A549 treated with CpdA at 1 μM for 4 hours (cell line): ENCODE results near the gene MUTYH. TPM values are rescaled to one million over a fixed set of nuclear protein-coding genes. Genes with fewer than 3 reads are reported as not detected.

ENCODE experiments used
- total RNA-seq: library from RNA; stranded (reverse); fragments of 200-300 nt; extraction: Qiagen RNA extraction; gene quantifications from 5 replicates; pipeline ENCODE4 v1.2.3, GENCODE V29; 2022; ENCODE audit warnings: low read depth

Gene MUTYH
- total RNA-seq: 7.4 to 10.8 TPM (median 10.2 TPM) in 5 replicates

GRCh38 chr1:45339789-45340558 lies at the start of gene MUTYH, which contains the start of gene TOE1:
Gene MUTYH, minus strand, starts transcription at chr1:45340440. Its CDS starts 5,935 bp downstream, at chr1:45334505.
Gene TOE1, plus strand, starts transcription at chr1:45340170. Its CDS starts 83 bp downstream, at chr1:45340253.

GRCh38 chr1:45326627-45327623 lies 13.3 kb downstream of the MUTYH start, which contains the start of gene HPDL:
Gene HPDL, plus strand, starts transcription at chr1:45326895. Its CDS starts 254 bp downstream, at chr1:45327149.

Other genes starting within 250 kb of the MUTYH start
- gene ZSWIM5, start 133.8 kb downstream of the MUTYH start, total RNA-seq: 0.45 to 0.87 TPM (median 0.58 TPM) in 5 replicates
- 3.6 to 5.3 TPM (median 3.9 TPM) in 5 replicates for gene HPDL, start 13.5 kb downstream of the MUTYH start, total RNA-seq
- 12.3 to 14.5 TPM (median 13.2 TPM) in 5 replicates for gene TOE1, start 270 bp downstream of the MUTYH start, total RNA-seq
- gene TESK2, start 150.7 kb upstream of the MUTYH start, total RNA-seq: 0.29 to 0.49 TPM (median 0.32 TPM) in 5 replicates
- 1.5 to 2.3 TPM (median 1.7 TPM) in 5 replicates for gene CCDC163, start 159.6 kb upstream of the MUTYH start, total RNA-seq
- 1.5 to 2.0 TPM (median 1.7 TPM) in 5 replicates for gene MMACHC, start 159.9 kb upstream of the MUTYH start, total RNA-seq
- gene PRDX1, start 181.4 kb upstream of the MUTYH start, total RNA-seq: 2,161 to 2,321 TPM (median 2,215 TPM) in 5 replicates
- gene AKR1A1, start 210.4 kb upstream of the MUTYH start, total RNA-seq: 72.4 to 81.4 TPM (median 80.6 TPM) in 5 replicates
- gene NASP, start 243.6 kb upstream of the MUTYH start, total RNA-seq: 125 to 167 TPM (median 130 TPM) in 5 replicates